Activated T-cell treated with anti-CD3 and anti-CD28 coated beads for 24 hours (primary cell): Measurements from ENCODE around the gene LAMC1.
"Not testable (repeated sequence)": the region's sequence is repeated elsewhere in the genome, so short reads cannot be mapped to it uniquely, and the experiment has no call there.

Experiments used
- DNase-seq: peaks from one replicate; pipeline ENCODE4 v3.0.0-alpha.2; 2020; ENCODE audit warnings: low read depth

The LAMC1 gene

GRCh38 chr1:183150032-183150431 lies 126.8 kb downstream of the LAMC1 start:
- DNase-seq = not testable (repeated sequence)

GRCh38 chr1:183150445-183150844 lies 127.2 kb downstream of the LAMC1 start:
- no peak for DNase-seq

- DNase-seq = no peak
These were observed 129.0 kb downstream of the LAMC1 start for GRCh38 chr1:183152180-183152579.

GRCh38 chr1:183155939-183156338 lies 132.7 kb downstream of the LAMC1 start:
- DNase-seq = no peak

- no peak for DNase-seq
These were observed 136.7 kb downstream of the LAMC1 start for GRCh38 chr1:183159960-183160359.

GRCh38 chr1:183161391-183161790 lies 138.2 kb downstream of the LAMC1 start:
- DNase-seq = no peak

GRCh38 chr1:183163316-183163715 lies 140.1 kb downstream of the LAMC1 start:
- no peak for DNase-seq

GRCh38 chr1:183164340-183164739 lies 141.1 kb downstream of the LAMC1 start:
- no peak for DNase-seq

- no peak for DNase-seq
These were observed 141.7 kb downstream of the LAMC1 start for GRCh38 chr1:183164963-183165362.

GRCh38 chr1:183165456-183165855 lies 142.2 kb downstream of the LAMC1 start:
- DNase-seq = no peak

GRCh38 chr1:183166454-183166853 lies 143.2 kb downstream of the LAMC1 start:
- DNase-seq = no peak

- no peak for DNase-seq
These were observed 144.5 kb downstream of the LAMC1 start for GRCh38 chr1:183167676-183168075.

GRCh38 chr1:183168308-183168707 lies 145.1 kb downstream of the LAMC1 start:
- DNase-seq = no peak

GRCh38 chr1:183173828-183174227 lies 150.6 kb downstream of the LAMC1 start:
- no peak for DNase-seq

GRCh38 chr1:183175631-183176030 lies 152.4 kb downstream of the LAMC1 start:
- DNase-seq = no peak

- no peak for DNase-seq
These were observed 155.3 kb downstream of the LAMC1 start for GRCh38 chr1:183178545-183178944.

- DNase-seq = no peak
These were observed 155.8 kb downstream of the LAMC1 start for GRCh38 chr1:183179033-183179432.

- no peak for DNase-seq
These were observed 157.0 kb downstream of the LAMC1 start for GRCh38 chr1:183180218-183180617.

GRCh38 chr1:183180634-183181056 lies 157.4 kb downstream of the LAMC1 start:
- DNase-seq = no peak

GRCh38 chr1:183185941-183186490 lies 162.8 kb downstream of the LAMC1 start, which contains the start of gene LAMC2:
LAMC2 (plus strand) TSS chr1:183186264; CDS start chr1:183186353, 89 bp downstream.
- DNase-seq = no peak

- DNase-seq = no peak
These were observed 163.6 kb downstream of the LAMC1 start for GRCh38 chr1:183186841-183187240.

- DNase-seq = no peak
These were observed 165.0 kb downstream of the LAMC1 start for GRCh38 chr1:183188240-183188639.

- no peak for DNase-seq
These were observed 168.6 kb downstream of the LAMC1 start for GRCh38 chr1:183191833-183192232.

GRCh38 chr1:183193963-183194525 lies 170.8 kb downstream of the LAMC1 start:
- no peak for DNase-seq
